HEK293T (cell line): ENCODE results near the gene AMFR.

Experiments used
- BHLHE40 ChIP-seq: fragments of 450-650 bp; IDR thresholded peaks from 2 replicates; pipeline ENCODE4 v1.6.1; 2016; ENCODE audit warnings: mild to moderate bottlenecking, moderate library complexity, borderline replicate concordance
- ELF4 ChIP-seq: fragments of 450-650 bp; IDR thresholded peaks from 2 replicates; pipeline ENCODE4 v1.6.1; 2017; ENCODE audit warnings: antibody characterized with exemption
- FOXA1 ChIP-seq: fragments of 450-650 bp; IDR thresholded peaks from 2 replicates; pipeline ENCODE4 v1.6.1; 2016; ENCODE audit warnings: mild to moderate bottlenecking
- FOXM1 ChIP-seq: fragments of 450-650 bp; IDR thresholded peaks from 2 replicates; pipeline ENCODE4 v1.6.1; 2017; ENCODE audit warnings: mild to moderate bottlenecking, borderline replicate concordance
- NFRKB ChIP-seq: fragments of 450-650 bp; IDR thresholded peaks from 2 replicates; pipeline ENCODE4 v1.6.1; 2016; ENCODE audit warnings: mild to moderate bottlenecking, moderate library complexity
- SP1 ChIP-seq: fragments of 450-650 bp; IDR thresholded peaks from 2 replicates; pipeline ENCODE4 v1.6.1; 2017
- SUZ12 ChIP-seq: fragments of 450-650 bp; IDR thresholded peaks from 2 replicates; pipeline ENCODE4 v1.6.1; 2016; ENCODE audit warnings: mild to moderate bottlenecking

DNA sequence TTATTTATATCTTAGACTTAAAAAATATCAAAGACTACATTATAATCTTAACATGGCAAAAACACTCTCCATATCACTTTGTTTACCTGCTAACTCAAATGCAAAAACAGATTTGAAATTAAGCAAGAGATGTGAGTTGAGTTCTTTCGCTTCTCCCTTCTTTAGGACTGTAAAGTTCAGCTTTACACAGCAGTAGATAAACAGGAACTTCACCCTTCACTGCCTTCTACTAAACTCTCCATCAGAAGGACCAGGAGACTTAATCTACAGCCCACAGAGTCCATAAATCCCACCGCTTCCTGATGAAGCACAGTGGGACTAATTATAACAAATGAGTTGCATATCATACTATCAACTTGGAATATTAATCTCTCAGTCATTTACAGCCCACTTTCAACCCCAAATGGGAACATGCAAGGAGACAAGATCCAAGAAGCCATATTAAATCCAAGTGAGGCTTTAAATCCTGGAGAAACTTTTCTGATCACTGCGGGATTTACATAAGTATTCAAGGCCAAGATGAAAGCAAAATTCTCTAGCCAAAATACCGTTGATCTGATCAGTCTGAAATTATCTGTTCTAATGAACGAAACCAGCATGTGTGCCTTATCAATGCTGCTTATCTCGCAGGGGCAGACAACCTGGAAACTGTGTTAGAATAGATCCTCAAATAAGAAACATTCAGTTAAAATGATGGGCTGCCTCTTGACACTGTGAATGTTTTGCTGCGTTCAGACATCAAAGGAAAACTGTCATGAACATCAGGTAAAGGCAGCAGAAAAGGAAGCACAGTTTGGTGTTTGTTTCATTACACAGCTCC, 1.6 kb downstream of the AMFR start:
- TF ChIP-seq ELF4: no peak
- no peak for TF ChIP-seq SUZ12
- TF ChIP-seq SP1: no peak
- TF ChIP-seq FOXM1: no peak
- no peak for TF ChIP-seq NFRKB
- no peak for TF ChIP-seq BHLHE40
- TF ChIP-seq FOXA1: no peak
